Erythroblast (primary cell): ENCODE data around the gene PROKR1.

Experiments
- GATA1 ChIP-seq: IDR thresholded peaks from 2 replicates; pipeline ENCODE4 v1.6.1; 2011; ENCODE audit warnings: low read depth, mild to moderate bottlenecking, control low read depth, low read length, moderate library complexity
- POLR2A ChIP-seq: IDR thresholded peaks from 2 replicates; pipeline ENCODE4 v1.6.1; 2011; ENCODE audit warnings: mild to moderate bottlenecking, low read length

- TF ChIP-seq POLR2A (no peak), GATA1 (no peak)
These were observed 24.0 kb downstream of the PROKR1 start for GRCh38 chr2:68667371-68667770.
